HFFc6 (cell line): ENCODE results near the gene RECK. TPM values are rescaled to one million over a fixed set of nuclear protein-coding genes. Genes with fewer than 3 reads are reported as not detected.

Experiments
- DNase-seq: peaks from one replicate; pipeline ENCODE4 v3.0.0-alpha.2; 2018
- H3K27ac Mint-ChIP-seq: 2 replicates; pipeline ENCODE4 v1.8.0; 2020; ENCODE audit warnings: mild to moderate bottlenecking, mixed read lengths
- H3K27me3 Mint-ChIP-seq: 2 replicates; pipeline ENCODE4 v1.8.0; 2021; ENCODE audit warnings: mild to moderate bottlenecking, moderate library complexity, mixed read lengths; ENCODE audit not compliant: insufficient read depth
- H3K36me3 Mint-ChIP-seq: 2 replicates; pipeline ENCODE4 v1.8.0; 2021; ENCODE audit warnings: low read depth, mixed read lengths
- H3K4me1 Mint-ChIP-seq: 2 replicates; pipeline ENCODE4 v1.8.0; 2020; ENCODE audit warnings: low read depth, mixed read lengths
- H3K4me3 Mint-ChIP-seq: 2 replicates; pipeline ENCODE4 v1.8.0; 2020; ENCODE audit warnings: mild to moderate bottlenecking, moderate library complexity, mixed read lengths
- H3K9me3 Mint-ChIP-seq: 2 replicates; pipeline ENCODE4 v1.8.0; 2020; ENCODE audit warnings: mild to moderate bottlenecking, mixed read lengths
- total RNA-seq, 6 experiments: library from RNA; stranded (reverse); fragmentation: NEBNext Ultra II Directional; extraction: Animal tissue kit (Norgen Biotek cat#: 25700); gene quantifications; 2 replicates in 1 of 6; 3 replicates in 5 of 6; pipeline ENCODE4 v1.2.3, GENCODE V29; 2021
- TF ChIP-seq, protein P1 (sequence below): fragments of 200-600 bp; sonication (generic); IDR thresholded peaks from 2 replicates; pipeline ENCODE4 v1.5.0; 2021; ENCODE audit warnings: antibody characterized with exemption, mild to moderate bottlenecking

RECK gene
- total RNA-seq, 6 experiments from 2014 or later = 149 to 182 (median 173) TPM

DNA sequence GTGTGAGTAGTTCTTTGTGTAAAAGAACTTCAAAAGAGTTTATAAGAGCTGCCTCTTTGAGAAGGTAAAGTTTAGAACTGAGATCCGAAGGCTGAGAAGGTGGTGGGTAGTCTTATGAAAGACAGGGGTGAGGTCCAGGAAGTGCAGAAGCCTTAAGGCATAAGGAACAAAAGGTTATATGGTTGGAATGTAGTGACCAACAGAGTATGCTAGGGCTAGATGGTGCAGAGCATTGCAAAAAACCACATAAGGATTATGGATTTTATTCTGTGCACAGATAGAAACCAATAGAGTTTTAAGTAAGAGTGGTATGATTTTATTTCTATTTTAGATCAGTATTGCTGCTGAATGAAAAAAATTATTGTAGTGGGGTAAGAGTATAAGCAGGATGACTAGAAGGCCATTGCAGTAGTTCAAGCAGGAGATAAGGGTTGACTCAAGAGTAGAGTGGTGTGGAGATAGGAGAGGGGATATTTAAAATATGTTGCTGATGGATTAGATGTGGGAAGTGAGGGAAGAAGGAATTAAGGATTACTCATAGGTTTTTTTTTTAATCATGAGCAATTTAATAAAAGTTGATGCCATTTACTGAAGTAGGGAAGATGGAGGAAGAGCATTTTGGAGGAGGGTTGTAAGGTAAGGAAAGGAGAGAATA lies 3.7 kb downstream of the RECK start:
- peaks cover 72% of the 10 kb centered on the region for H3K4me1 Mint-ChIP-seq

DNA sequence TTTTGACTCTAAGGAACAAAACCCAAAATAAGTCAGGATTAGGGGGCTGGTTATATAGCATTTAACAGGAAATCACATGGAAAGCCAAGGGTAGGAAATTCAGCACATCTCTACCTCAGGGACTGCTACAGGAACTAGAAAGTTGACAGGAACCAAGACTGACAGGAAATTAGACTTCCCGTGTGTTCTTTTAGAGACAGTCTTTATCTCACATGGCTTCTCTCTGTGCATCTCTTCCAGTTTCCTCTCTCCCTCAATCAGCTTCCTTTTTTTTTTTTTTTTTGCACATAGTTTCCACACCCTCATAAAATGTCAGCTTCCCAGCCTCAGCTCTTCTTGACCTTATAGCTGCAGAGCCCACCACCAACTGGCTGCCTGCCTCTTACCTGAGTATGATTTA lies 4.8 kb downstream of the RECK start:
- DNase-seq = no peak
- Mint-ChIP-seq H3K27me3 (peaks cover 3% of the 10 kb centered on the region), H3K9me3 (no peaks in the 10 kb centered on the region; the same call in 1 of the 2 replicates), H3K36me3 (peaks cover 53% of the 10 kb centered on the region), H3K4me3 (peak overlapping the region; percentile 96), H3K4me1 (peaks cover 72% of the 10 kb centered on the region), H3K27ac (peak overlapping the region; percentile 91)
- TF ChIP-seq, protein P1, sequence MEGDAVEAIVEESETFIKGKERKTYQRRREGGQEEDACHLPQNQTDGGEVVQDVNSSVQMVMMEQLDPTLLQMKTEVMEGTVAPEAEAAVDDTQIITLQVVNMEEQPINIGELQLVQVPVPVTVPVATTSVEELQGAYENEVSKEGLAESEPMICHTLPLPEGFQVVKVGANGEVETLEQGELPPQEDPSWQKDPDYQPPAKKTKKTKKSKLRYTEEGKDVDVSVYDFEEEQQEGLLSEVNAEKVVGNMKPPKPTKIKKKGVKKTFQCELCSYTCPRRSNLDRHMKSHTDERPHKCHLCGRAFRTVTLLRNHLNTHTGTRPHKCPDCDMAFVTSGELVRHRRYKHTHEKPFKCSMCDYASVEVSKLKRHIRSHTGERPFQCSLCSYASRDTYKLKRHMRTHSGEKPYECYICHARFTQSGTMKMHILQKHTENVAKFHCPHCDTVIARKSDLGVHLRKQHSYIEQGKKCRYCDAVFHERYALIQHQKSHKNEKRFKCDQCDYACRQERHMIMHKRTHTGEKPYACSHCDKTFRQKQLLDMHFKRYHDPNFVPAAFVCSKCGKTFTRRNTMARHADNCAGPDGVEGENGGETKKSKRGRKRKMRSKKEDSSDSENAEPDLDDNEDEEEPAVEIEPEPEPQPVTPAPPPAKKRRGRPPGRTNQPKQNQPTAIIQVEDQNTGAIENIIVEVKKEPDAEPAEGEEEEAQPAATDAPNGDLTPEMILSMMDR = no peak

More for the DNA sequence above, 3.7 kb downstream of the RECK start:
- peak overlapping the region; percentile 91 for H3K27ac Mint-ChIP-seq
- DNase-seq = peak; percentile 41
- no peaks in the 10 kb centered on the region; the same call in 1 of the 2 replicates for H3K9me3 Mint-ChIP-seq
- peaks cover 3% of the 10 kb centered on the region for H3K27me3 Mint-ChIP-seq
- H3K36me3 Mint-ChIP-seq = peaks cover 53% of the 10 kb centered on the region
- H3K4me3 Mint-ChIP-seq = peak overlapping the region; percentile 96
- TF ChIP-seq, protein P1 = no peak

DNA sequence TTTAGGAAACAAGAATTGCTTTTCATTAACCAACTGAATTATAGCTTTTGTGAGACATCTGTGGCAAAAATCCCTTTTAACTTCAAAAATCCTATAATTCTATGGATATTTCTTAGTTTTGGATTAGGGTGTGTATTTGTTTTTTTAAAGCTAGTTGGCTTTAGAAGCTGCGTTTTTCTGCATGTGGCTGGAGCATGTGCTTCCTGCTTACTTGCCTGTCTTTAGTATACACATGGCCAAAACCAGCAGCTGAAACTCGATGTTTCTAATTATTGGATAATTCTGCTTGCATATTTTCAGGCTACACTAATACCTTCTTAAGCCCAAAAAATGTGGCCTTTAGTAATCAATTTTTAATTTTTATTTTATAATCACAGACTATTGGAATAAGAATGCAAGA lies 8.9 kb downstream of the RECK start:
- TF ChIP-seq, protein P1 = no peak
- H3K9me3 Mint-ChIP-seq = no peaks in the 10 kb centered on the region; the same call in 1 of the 2 replicates
- H3K27ac Mint-ChIP-seq = no peak overlapping the region
- H3K4me1 Mint-ChIP-seq = peaks cover 80% of the 10 kb centered on the region
- no peaks in the 10 kb centered on the region; the same call in 1 of the 2 replicates for H3K27me3 Mint-ChIP-seq
- H3K4me3 Mint-ChIP-seq = peak overlapping the region; percentile 29; the same call in 1 of the 2 replicates
- no peak for DNase-seq
- H3K36me3 Mint-ChIP-seq = peaks cover 43% of the 10 kb centered on the region

DNA sequence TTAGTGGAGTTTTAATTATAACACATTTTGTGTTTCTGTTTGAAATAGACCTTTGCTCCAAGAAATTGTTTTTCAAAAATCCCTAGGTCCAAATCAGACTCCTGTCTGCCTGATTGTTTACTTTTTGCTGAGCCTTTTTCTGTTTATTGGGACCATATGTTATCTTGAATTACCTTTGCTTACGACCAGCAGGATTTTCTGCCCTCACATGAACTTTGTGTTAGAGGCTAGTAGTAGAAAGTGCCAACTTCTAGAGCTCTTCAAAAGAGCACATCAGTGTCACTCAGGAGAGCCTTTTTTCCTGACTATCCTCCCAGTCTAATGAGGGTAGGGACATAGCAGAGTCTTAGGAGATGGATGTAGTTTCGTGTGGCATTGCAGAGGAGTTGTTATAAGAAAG lies 10.2 kb downstream of the RECK start:
- H3K27me3 Mint-ChIP-seq = no peaks in the 10 kb centered on the region; the same call in 1 of the 2 replicates
- TF ChIP-seq, protein P1 = no peak
- H3K4me3 Mint-ChIP-seq = peak overlapping the region; percentile 5; the same call in 1 of the 2 replicates
- no peak for DNase-seq
- H3K27ac Mint-ChIP-seq = peak overlapping the region; percentile 36; the same call in 1 of the 2 replicates
- no peaks in the 10 kb centered on the region; the same call in 1 of the 2 replicates for H3K9me3 Mint-ChIP-seq
- H3K4me1 Mint-ChIP-seq = peaks cover 67% of the 10 kb centered on the region
- peaks cover 41% of the 10 kb centered on the region for H3K36me3 Mint-ChIP-seq

DNA sequence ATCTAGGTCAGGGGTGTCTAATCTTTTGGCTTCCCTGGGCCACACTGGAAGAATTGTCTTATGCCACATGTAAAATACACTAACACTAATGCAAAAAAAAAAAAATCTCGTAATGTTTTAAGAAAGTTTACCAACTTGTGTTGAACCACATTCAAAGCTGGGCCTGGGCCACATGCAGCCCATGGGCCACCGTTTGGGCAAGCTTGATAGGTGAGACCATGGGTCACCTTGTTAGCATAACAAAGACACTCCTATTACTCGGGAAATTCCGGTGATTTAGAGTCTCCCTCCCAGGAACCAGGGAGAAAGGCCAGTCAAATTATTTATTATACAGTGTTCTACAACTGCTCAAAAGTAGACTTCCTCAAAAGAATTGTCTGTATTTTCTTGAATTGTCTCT lies 12.7 kb downstream of the RECK start:
- no peak overlapping the region for H3K4me3 Mint-ChIP-seq
- peaks cover 32% of the 10 kb centered on the region for H3K36me3 Mint-ChIP-seq
- DNase-seq = no peak
- H3K9me3 Mint-ChIP-seq = no peaks in the 10 kb centered on the region
- H3K27ac Mint-ChIP-seq = no peak overlapping the region
- TF ChIP-seq, protein P1 = no peak
- H3K4me1 Mint-ChIP-seq = peaks cover 46% of the 10 kb centered on the region
- H3K27me3 Mint-ChIP-seq = no peaks in the 10 kb centered on the region; the same call in 1 of the 2 replicates
